Neural crest cell (in vitro differentiated cells): ENCODE results near the gene SSBP2. TPM values are rescaled to one million over a fixed set of nuclear protein-coding genes. Genes with fewer than 3 reads are reported as not detected.

ENCODE experiments used
- DNase-seq: peaks from one replicate; pipeline ENCODE4 v3.0.0; 2021; ENCODE audit warnings: low read depth, mixed read lengths, low spot score
- H3K27ac Mint-ChIP-seq: one replicate; pipeline ENCODE4 v1.8.0; 2021; ENCODE audit warnings: mild to moderate bottlenecking, mixed read lengths; ENCODE audit not compliant: unreplicated experiment
- H3K27me3 Mint-ChIP-seq: 2 replicates; pipeline ENCODE4 v1.8.0; 2021; ENCODE audit warnings: low read depth, mild to moderate bottlenecking, mixed read lengths
- H3K36me3 Mint-ChIP-seq: 2 replicates; pipeline ENCODE4 v1.8.0; 2021; ENCODE audit warnings: low read depth, mild to moderate bottlenecking, mixed read lengths
- H3K4me1 Mint-ChIP-seq: 2 replicates; pipeline ENCODE4 v1.8.0; 2021; ENCODE audit warnings: mixed read lengths
- H3K4me3 Mint-ChIP-seq: one replicate; pipeline ENCODE4 v1.8.0; 2021; ENCODE audit warnings: mild to moderate bottlenecking, mixed read lengths
- H3K9me3 Mint-ChIP-seq: 2 replicates; pipeline ENCODE4 v1.8.0; 2021; ENCODE audit warnings: mixed read lengths
- total RNA-seq: library from RNA; stranded (reverse); gene quantifications from 2 replicates; pipeline ENCODE4 v1.2.1, GENCODE V29; 2021
- TF ChIP-seq, protein P1 (sequence below): fragments of 200-600 bp; sonication (generic); conservative IDR thresholded peaks from 2 replicates; pipeline ENCODE4 v1.5.0; 2021; ENCODE audit warnings: antibody characterized with exemption, mild to moderate bottlenecking

Gene SSBP2
- total RNA-seq, 1 donor from 2014 or later: 81.7 TPM

DNA sequence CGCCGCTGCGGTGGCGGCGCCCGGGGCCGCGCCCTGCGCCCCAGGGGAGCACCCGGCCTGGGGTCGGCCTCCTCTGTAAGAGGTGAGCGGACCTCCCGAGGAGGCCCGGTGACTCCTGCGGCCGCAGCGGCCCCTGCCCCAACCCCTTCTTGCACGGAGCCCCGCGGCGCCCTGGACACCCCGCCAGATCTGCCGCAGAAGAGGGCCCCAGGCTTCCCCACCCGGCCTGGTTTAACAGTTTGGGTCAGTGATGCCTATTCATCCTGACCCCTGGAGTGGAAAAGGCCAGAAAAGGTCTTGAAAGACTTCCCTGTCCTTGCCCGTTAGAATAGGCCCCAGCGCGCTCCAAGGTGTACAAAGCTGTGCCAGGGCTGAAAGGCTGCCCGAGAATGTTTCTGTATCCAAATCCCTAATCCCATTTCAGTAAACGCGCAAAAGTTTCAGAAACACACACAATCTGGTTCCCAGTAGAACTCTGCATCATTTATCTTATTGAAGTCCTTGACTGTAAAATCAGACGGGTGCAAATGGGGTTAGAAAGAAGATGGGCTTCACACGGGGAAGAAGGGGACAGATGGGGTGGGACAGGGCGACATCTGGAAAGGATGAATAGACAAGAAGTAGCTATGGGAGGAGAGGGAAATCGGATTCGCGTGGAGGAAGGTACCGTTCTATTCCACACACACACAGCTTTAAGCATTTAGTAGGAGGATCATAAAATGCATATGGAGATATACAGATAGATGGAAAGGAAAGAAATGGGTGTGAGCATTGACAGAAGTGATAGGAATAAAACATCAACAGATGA, 1.1 kb upstream of the SSBP2 start:
- H3K4me1 Mint-ChIP-seq: peaks cover 46% of the 10 kb centered on the region
- no peaks in the 10 kb centered on the region for H3K36me3 Mint-ChIP-seq
- no peaks in the 10 kb centered on the region for H3K27me3 Mint-ChIP-seq

DNA sequence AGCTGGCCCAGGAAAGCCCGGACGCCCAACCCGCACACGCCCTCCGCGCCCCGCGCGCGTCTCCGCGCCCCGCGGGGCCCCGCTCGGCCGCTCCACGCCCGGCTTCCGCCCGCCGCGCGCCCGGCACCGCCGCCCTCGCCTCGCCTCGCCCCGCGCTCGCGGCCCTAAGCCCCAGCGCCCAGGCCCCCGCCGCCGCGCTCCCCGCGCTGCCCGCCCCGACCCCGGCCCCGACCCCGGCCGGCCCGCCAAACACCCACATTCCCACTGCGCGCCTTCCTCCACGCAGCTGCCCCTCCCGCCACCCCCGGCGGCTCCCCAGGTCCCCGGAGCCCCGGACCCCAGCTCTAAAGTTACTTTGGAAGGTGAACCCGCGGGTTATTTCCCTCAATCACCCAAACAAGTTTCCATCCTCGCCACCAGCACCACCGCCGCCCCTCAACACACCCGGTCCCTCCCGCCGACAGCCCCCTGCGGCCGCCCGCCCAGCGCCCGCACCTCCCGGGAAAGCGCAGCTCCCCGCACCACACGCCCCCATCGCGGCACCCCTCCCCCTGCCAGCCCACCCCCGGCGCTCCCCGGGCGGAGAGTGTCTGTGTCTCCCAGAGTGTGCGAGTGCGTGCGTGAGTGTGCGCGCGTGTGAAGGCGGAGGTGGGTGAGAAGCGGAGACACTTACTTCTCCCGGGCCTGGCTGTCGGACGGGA, 439 bp downstream of the SSBP2 start:
- DNase-seq: no peak
- TF ChIP-seq, protein P1, sequence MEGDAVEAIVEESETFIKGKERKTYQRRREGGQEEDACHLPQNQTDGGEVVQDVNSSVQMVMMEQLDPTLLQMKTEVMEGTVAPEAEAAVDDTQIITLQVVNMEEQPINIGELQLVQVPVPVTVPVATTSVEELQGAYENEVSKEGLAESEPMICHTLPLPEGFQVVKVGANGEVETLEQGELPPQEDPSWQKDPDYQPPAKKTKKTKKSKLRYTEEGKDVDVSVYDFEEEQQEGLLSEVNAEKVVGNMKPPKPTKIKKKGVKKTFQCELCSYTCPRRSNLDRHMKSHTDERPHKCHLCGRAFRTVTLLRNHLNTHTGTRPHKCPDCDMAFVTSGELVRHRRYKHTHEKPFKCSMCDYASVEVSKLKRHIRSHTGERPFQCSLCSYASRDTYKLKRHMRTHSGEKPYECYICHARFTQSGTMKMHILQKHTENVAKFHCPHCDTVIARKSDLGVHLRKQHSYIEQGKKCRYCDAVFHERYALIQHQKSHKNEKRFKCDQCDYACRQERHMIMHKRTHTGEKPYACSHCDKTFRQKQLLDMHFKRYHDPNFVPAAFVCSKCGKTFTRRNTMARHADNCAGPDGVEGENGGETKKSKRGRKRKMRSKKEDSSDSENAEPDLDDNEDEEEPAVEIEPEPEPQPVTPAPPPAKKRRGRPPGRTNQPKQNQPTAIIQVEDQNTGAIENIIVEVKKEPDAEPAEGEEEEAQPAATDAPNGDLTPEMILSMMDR: no peak
- no peaks in the 10 kb centered on the region for H3K36me3 Mint-ChIP-seq
- H3K27me3 Mint-ChIP-seq: no peaks in the 10 kb centered on the region
- peak overlapping the region; percentile 92 for H3K4me3 Mint-ChIP-seq
- no peaks in the 10 kb centered on the region for H3K9me3 Mint-ChIP-seq
- peaks cover 54% of the 10 kb centered on the region for H3K4me1 Mint-ChIP-seq
- H3K27ac Mint-ChIP-seq: no peak overlapping the region

More for the DNA sequence above, 1.1 kb upstream of the SSBP2 start:
- TF ChIP-seq, protein P1: no peak
- peak; percentile 26 for DNase-seq
- no peaks in the 10 kb centered on the region for H3K9me3 Mint-ChIP-seq
- peak overlapping the region; percentile 63 for H3K27ac Mint-ChIP-seq
- peak overlapping the region; percentile 82 for H3K4me3 Mint-ChIP-seq

DNA sequence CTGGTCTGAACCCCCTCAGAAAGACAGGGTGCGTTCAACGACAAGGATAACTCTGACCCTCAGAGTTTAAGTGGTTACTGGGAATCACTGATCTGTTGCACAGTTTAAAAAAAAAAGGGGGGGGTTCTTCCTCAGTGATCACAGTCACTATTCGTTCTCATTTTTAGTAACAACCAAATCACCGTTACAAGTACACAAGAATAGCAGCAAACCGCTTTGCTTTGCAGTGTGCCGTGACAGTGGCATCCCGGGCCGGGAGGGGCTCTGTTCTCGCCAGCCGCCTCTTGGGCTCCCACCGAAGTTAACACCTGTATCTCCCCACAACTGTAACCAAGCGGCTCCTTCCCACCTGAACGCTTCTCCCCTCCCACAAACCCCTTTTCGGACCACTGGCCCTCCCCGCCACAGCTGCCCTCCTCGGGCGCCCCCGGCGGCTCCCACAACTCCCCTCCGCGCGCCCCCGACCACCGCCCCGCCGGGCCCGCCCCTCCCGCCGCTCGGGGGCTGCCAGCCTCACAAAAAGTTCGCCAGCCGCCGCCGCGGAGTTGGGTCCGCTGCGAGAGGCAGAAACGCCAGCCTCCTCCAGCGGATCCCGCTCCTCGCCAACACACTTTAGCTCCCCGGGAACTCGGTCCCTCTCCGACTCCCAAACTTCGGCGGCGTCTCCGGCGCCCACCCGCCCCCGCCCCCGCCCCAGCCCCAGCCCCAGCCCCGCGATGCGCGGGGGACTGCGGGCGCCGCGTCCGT, 1.2 kb downstream of the SSBP2 start:
- peaks cover 56% of the 10 kb centered on the region for H3K4me1 Mint-ChIP-seq
- TF ChIP-seq, protein P1: peak; percentile 23
- no peaks in the 10 kb centered on the region for H3K36me3 Mint-ChIP-seq
- DNase-seq: peak; percentile 43
- H3K27me3 Mint-ChIP-seq: no peaks in the 10 kb centered on the region
- peak overlapping the region; percentile 93 for H3K4me3 Mint-ChIP-seq
- no peak overlapping the region for H3K27ac Mint-ChIP-seq
- H3K9me3 Mint-ChIP-seq: no peaks in the 10 kb centered on the region

DNA sequence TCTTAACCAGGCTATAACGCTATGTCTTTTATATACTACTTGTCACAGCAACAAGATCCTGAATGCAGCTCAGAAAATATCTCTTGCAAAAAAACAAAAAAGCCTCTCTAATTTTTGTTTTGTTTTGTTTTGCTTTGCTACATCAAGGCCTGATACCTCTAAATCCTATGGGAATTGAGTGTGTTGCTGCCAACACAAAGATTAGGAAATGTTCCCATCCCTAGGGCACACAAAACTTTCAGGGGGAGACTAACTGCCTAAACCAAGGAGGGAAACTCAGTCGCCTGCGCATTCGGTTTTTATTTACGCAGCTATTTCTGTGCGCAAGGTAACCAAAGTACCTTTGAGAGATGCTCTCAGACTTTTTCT, 1.7 kb downstream of the SSBP2 start:
- TF ChIP-seq, protein P1: no peak
- no peaks in the 10 kb centered on the region for H3K27me3 Mint-ChIP-seq
- H3K27ac Mint-ChIP-seq: no peak overlapping the region
- H3K4me3 Mint-ChIP-seq: peak overlapping the region; percentile 93
- no peaks in the 10 kb centered on the region for H3K9me3 Mint-ChIP-seq
- H3K4me1 Mint-ChIP-seq: peaks cover 61% of the 10 kb centered on the region
- no peaks in the 10 kb centered on the region for H3K36me3 Mint-ChIP-seq
- DNase-seq: no peak

DNA sequence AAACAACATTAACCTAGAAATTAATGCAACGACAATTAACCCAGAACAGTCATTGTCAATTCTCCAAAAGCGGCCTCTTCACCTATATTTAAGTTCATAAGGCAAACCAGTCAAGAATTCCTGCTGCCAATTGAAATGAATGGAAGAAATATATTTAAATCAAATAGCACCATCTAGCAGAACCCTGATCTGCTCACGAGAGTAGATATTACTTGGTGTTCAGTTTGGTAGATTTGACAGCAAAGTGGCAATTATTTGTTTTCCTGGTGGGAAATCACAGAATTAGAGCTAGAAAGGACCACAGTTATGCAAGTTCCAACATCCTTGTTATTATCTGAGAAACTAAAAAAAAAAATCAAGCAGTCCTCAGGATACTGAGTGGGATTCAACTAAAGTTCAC, 2.3 kb downstream of the SSBP2 start:
- Mint-ChIP-seq H3K9me3 (no peaks in the 10 kb centered on the region), H3K36me3 (no peaks in the 10 kb centered on the region), H3K4me1 (peaks cover 59% of the 10 kb centered on the region), H3K27ac (no peak overlapping the region), H3K4me3 (peak overlapping the region; percentile 93), H3K27me3 (no peaks in the 10 kb centered on the region)
- TF ChIP-seq, protein P1: no peak
- no peak for DNase-seq
